GM18519 (cell line): ENCODE measurements around the gene WDR82.

Experiments used
- ATAC-seq: cut with Tn5 transposase; IDR thresholded peaks from one replicate; pipeline ENCODE4 v1.9.1; 2021; ENCODE audit warnings: mild to moderate bottlenecking, moderate library complexity; ENCODE audit not compliant: unreplicated experiment, low FRiP score

Gene WDR82

GRCh38 chr3:52278510-52279069, at the start of gene WDR82:
Gene WDR82, minus strand, starts transcription at chr3:52278649. Its CDS starts 288 bp downstream, at chr3:52278361.
- peak; percentile 54 for ATAC-seq

GRCh38 chr3:52327486-52328290, 49.2 kb upstream of the WDR82 start:
- no peak for ATAC-seq

GRCh38 chr3:52326976-52327375, 48.5 kb upstream of the WDR82 start:
- ATAC-seq, result no peak

GRCh38 chr3:52325686-52326085, 47.2 kb upstream of the WDR82 start:
- no peak for ATAC-seq

GRCh38 chr3:52324676-52325075, 46.2 kb upstream of the WDR82 start:
- no peak for ATAC-seq

- no peak for ATAC-seq
Observed at GRCh38 chr3:52323526-52324295, 45.3 kb upstream of the WDR82 start.

- no peak for ATAC-seq
Observed at GRCh38 chr3:52322466-52322865, 44.0 kb upstream of the WDR82 start.

- no peak for ATAC-seq
Observed at GRCh38 chr3:52321481-52321880, 43.0 kb upstream of the WDR82 start.

GRCh38 chr3:52319921-52320595, 41.6 kb upstream of the WDR82 start:
- no peak for ATAC-seq

GRCh38 chr3:52318186-52318816, 39.9 kb upstream of the WDR82 start:
- no peak for ATAC-seq

- ATAC-seq, result no peak
Observed at GRCh38 chr3:52317208-52318000, 39.0 kb upstream of the WDR82 start.

GRCh38 chr3:52315977-52316764, 37.7 kb upstream of the WDR82 start, which contains the start of gene DNAH1:
Gene DNAH1, plus strand, starts transcription at chr3:52316319. Its CDS starts 6,124 bp downstream, at chr3:52322443.
- ATAC-seq, result no peak

- ATAC-seq, result no peak
Observed at GRCh38 chr3:52315006-52315405, 36.6 kb upstream of the WDR82 start.

- no peak for ATAC-seq
Observed at GRCh38 chr3:52314489-52314888, 36.0 kb upstream of the WDR82 start.

GRCh38 chr3:52313774-52314188, 35.3 kb upstream of the WDR82 start:
- peak; percentile 73 for ATAC-seq

GRCh38 chr3:52313188-52313773, 34.8 kb upstream of the WDR82 start:
- no peak for ATAC-seq

GRCh38 chr3:52311576-52312119, 33.2 kb upstream of the WDR82 start:
- no peak for ATAC-seq
